Measurements from ENCODE around the gene ATF2. TPM values are rescaled to one million over a fixed set of nuclear protein-coding genes. Genes with fewer than 3 reads are reported as not detected.

ATF2 gene
- total RNA-seq, 4 donors from 2014 or later = 36.5 to 48.6 (median 43.5) TPM

DNA sequence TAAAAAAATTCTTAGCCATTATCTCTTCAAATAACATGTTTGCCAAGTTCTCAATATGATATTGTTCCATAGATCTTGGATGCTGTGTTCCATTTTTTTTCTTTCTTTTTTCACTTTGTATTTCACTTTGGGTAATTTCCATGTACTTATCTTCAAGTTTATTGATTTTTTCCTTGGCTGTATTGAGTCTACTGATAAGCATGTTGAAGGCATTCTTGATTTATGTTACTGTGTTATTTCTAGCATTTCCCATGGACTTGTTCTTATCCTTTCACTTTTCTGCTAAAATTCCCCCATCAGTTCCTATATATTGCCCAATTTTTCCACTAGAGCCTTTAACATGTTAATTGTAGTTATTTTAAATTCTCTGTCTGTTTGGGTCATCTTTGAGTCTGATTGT is 112.0 kb downstream of the ATF2 start:
- H3K36me3 ChIP-seq = peaks cover 0 to 4% (median 0%) of the 10 kb centered on the region in 4 donors
- intact Hi-C loops (cut with DNase I) = no loop called here
- no peaks in the 10 kb centered on the region for H3K9me3 ChIP-seq

DNA sequence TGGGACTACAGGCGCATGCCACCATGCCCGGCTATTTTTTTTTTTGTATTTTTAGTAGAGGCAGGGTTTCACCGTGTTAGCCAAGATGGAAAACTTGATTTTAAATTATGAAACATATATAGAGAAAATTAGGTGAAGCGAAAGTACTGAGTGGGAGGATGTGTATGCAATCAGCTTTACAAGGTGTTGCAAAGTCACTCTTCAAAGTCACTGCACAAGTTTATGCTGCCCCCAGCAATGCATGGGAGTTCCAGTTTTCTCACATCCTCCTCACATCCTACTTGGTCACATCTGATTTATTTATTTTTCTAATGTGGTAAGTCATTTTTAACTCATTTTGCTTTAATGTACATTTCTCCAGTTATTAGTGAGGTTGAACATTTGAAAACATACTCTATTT is 113.7 kb downstream of the ATF2 start:
- DNase-seq (ENCODE audit: extremely low spot score) = no peak
- WGBS = 98% methylated on average over 4 of the region's 4 CpGs
- peaks cover 0 to 3% (median 0%) of the 10 kb centered on the region in 4 donors for H3K36me3 ChIP-seq
- no peaks in the 10 kb centered on the region for H3K27me3 ChIP-seq
- TF ChIP-seq CTCF (IDR thresholded peaks at IDR 0.05) (no peak), POLR2AphosphoS5 (IDR thresholded peaks at IDR 0.05) (no peak)
- no peak overlapping the region for H3K4me3 ChIP-seq
- no peaks in the 10 kb centered on the region for H3K9me3 ChIP-seq
- intact Hi-C loops (cut with DNase I) = no loop called here
- no peaks in the 10 kb centered on the region for H3K4me1 ChIP-seq
- H3K27ac ChIP-seq (replicated peaks in 1 of 4) = no peak overlapping the region

More for the DNA sequence above, 112.0 kb downstream of the ATF2 start:
- TF ChIP-seq POLR2AphosphoS5 (IDR thresholded peaks at IDR 0.05) (no peak), EP300 (IDR thresholded peaks at IDR 0.05) (no peak), CTCF (IDR thresholded peaks at IDR 0.05) (no peak), POLR2A (IDR thresholded peaks at IDR 0.05; ENCODE audit: low read depth) (no peak)
- no peak for DNase-seq (ENCODE audit: extremely low spot score)
- Histone ChIP-seq H3K4me1 (no peaks in the 10 kb centered on the region), H3K27me3 (no peaks in the 10 kb centered on the region), H3K27ac (replicated peaks in 1 of 4) (no peak overlapping the region), H3K4me3 (no peak overlapping the region)

DNA sequence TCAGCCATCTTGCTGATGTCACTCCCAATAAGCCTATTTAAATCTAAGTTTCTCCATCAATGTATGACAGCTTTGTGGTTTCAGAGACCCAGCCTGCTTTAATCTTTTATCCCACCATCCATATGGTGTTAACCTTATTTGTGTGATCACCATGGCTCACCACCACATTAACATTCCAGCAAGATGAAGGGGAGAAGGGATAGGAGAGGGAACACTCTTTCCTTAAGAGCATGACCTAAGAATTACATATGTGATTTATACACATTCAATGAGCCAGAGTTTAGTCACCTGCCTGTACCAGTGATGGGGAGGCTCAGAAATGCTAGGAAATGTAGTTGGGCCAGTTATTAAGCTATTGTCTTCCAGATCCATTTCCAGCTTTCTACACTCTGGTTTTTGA is 118.3 kb downstream of the ATF2 start:
- Histone ChIP-seq H3K27me3 (no peaks in the 10 kb centered on the region), H3K36me3 (no peaks in the 10 kb centered on the region), H3K4me3 (no peak overlapping the region), H3K27ac (replicated peaks in 1 of 4) (no peak overlapping the region), H3K9me3 (no peaks in the 10 kb centered on the region), H3K4me1 (no peaks in the 10 kb centered on the region)
- DNase-seq (ENCODE audit: extremely low spot score) = no peak
- intact Hi-C loops (cut with DNase I) = no loop called here
- TF ChIP-seq POLR2A (IDR thresholded peaks at IDR 0.05; ENCODE audit: low read depth) (no peak), EP300 (IDR thresholded peaks at IDR 0.05) (no peak)

GRCh38 chr2:175048275-175048674 is 119.7 kb downstream of the ATF2 start:
- DNase-seq (ENCODE audit: extremely low spot score) = no peak
- no peaks in the 10 kb centered on the region for H3K9me3 ChIP-seq
- H3K36me3 ChIP-seq = no peaks in the 10 kb centered on the region
- 85% methylated on average over 2 of the region's 2 CpGs for WGBS
- intact Hi-C loops (cut with DNase I) = no loop called here
- TF ChIP-seq EP300 (IDR thresholded peaks at IDR 0.05) (no peak), CTCF (IDR thresholded peaks at IDR 0.05) (no peak), POLR2AphosphoS5 (IDR thresholded peaks at IDR 0.05) (no peak), POLR2A (IDR thresholded peaks at IDR 0.05; ENCODE audit: low read depth) (no peak)
- no peak overlapping the region for H3K27ac ChIP-seq (replicated peaks in 1 of 4)
- no peaks in the 10 kb centered on the region for H3K4me1 ChIP-seq
- H3K4me3 ChIP-seq = no peak overlapping the region
- no peaks in the 10 kb centered on the region for H3K27me3 ChIP-seq

DNA sequence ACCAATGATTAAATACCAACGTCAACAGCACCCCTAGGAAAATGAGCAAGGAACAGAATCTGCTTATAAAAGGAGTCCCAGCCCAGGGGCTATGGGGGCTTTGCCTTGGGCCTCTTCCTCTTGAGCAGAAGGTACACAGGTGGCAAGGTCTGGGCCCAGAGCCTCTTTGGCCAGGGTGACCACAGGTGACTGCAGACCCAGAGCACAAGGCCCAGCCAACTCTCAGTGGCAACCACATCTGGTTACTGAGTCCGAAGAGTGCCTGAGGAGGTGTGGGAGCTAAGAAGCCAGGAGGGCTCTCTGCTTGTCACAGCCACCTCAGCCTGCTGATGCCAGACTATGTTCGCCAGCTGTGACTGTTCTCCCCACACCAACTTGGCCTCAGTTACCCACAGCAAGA is 128.5 kb downstream of the ATF2 start:
- no peaks in the 10 kb centered on the region for H3K9me3 ChIP-seq
- DNase-seq (ENCODE audit: extremely low spot score) = no peak
- H3K4me1 ChIP-seq = no peaks in the 10 kb centered on the region
- no peaks in the 10 kb centered on the region for H3K36me3 ChIP-seq
- WGBS = 97% methylated on average over 3 of the region's 3 CpGs
- TF ChIP-seq POLR2AphosphoS5 (IDR thresholded peaks at IDR 0.05) (no peak), EP300 (IDR thresholded peaks at IDR 0.05) (no peak), POLR2A (IDR thresholded peaks at IDR 0.05; ENCODE audit: low read depth) (no peak), CTCF (IDR thresholded peaks at IDR 0.05) (no peak)
- H3K27me3 ChIP-seq = no peaks in the 10 kb centered on the region
- intact Hi-C loops (cut with DNase I) = no loop called here
- no peak overlapping the region for H3K4me3 ChIP-seq
- H3K27ac ChIP-seq (replicated peaks in 1 of 4) = no peak overlapping the region
